ENCODE results near the gene THBD.

THBD gene

DNA sequence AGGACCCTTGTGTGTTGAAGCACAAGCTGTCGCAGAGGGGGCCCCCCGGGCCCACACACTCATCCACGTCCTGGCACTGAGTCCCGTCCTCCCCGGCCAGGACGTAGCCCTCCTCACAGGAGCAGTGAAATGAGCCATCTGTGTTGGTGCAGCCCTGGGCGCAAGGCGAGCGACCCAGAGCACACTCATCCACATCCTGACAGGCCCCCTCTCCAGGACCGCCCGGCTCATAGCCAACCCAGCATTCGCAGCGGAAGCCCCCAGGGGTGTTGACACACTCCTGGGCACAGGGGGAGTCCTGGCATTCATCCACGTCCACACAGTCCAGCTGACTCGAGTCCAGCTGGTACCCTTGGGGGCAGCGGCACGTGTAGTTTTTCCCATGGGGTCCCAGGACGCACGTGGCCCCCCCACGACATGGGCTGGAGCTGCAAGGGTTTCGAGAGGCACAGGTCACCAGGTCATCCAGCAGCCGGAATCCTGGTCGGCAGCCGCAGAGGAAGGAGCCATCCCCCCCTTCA is 35.4 kb upstream of the THBD start:
- no peak for DNase-seq (ENCODE audit: low read depth)
- H3K4me3 ChIP-seq (ENCODE audit: low read depth, low read length): no peak overlapping the region
- TF ChIP-seq, protein P1, sequence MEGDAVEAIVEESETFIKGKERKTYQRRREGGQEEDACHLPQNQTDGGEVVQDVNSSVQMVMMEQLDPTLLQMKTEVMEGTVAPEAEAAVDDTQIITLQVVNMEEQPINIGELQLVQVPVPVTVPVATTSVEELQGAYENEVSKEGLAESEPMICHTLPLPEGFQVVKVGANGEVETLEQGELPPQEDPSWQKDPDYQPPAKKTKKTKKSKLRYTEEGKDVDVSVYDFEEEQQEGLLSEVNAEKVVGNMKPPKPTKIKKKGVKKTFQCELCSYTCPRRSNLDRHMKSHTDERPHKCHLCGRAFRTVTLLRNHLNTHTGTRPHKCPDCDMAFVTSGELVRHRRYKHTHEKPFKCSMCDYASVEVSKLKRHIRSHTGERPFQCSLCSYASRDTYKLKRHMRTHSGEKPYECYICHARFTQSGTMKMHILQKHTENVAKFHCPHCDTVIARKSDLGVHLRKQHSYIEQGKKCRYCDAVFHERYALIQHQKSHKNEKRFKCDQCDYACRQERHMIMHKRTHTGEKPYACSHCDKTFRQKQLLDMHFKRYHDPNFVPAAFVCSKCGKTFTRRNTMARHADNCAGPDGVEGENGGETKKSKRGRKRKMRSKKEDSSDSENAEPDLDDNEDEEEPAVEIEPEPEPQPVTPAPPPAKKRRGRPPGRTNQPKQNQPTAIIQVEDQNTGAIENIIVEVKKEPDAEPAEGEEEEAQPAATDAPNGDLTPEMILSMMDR (IDR thresholded peaks at IDR 0.05; ENCODE audit: low read depth, low read length, missing control alignments): no peak

DNA sequence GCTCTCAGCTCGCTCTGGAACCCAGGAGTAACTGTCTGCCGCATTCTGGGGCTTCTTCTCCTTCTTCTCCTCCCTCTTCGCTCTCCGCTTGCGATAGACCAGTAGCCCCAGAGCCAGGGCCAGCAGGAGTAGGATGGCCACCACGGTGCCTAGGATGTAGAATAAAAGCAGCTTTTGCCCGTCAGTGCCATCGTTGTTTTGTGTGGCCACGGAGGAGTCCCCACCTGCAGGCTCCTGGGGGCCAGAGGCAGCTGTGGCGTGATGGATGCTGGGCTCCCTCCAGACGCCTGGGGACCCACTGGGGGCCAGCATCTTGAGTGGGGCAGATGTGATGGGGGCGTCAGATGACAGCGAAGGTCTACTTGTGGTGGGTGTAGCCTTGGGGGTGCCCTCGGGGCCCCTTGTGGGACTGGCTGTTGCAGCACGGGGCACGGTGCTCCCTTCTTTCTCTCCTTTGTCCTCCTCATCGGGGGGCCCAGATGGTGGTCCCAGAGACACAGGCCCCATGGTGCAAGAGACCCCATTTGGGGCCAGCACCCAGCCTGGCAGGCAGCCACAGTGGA is 34.9 kb upstream of the THBD start:
- no peak overlapping the region for H3K4me3 ChIP-seq (ENCODE audit: low read depth, low read length)
- DNase-seq (ENCODE audit: low read depth): no peak
- TF ChIP-seq, protein P1 (IDR thresholded peaks at IDR 0.05; ENCODE audit: low read depth, low read length, missing control alignments): no peak

DNA sequence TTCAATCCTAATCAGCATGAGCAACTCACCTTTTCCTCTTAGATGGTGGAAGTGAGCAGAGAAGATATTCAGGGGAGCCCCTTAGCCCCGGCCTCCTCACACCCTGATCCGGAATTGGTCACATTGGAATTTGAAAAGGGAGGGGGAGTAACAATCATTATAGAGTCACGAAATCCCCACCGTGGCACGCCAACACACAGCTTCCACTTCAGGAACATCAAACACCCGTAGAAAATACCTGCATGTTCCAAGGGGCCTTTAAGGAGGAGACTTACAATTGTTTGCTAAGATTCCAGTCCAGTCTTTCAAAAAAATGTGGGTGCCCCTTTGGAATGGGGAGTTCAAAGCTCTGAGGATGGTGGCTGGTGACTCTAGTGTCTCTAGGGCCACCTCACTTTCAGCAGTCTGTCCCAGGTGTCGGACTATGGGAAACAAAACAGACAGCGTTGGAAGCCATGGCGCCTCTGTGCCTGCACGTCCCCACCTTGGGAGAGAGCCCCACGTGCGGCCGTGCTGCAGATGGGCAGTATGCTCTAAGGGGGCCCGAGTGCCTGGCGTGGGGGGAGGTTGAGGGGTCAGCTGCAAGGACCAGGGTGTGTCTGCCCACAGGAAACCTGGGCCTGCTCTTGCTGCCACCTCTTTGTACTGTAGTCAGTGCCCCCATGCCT is 34.2 kb upstream of the THBD start:
- no peak overlapping the region for H3K4me3 ChIP-seq (ENCODE audit: low read depth, low read length)
- no peak for DNase-seq (ENCODE audit: low read depth)
- TF ChIP-seq, protein P1 (IDR thresholded peaks at IDR 0.05; ENCODE audit: low read depth, low read length, missing control alignments): no peak

DNA sequence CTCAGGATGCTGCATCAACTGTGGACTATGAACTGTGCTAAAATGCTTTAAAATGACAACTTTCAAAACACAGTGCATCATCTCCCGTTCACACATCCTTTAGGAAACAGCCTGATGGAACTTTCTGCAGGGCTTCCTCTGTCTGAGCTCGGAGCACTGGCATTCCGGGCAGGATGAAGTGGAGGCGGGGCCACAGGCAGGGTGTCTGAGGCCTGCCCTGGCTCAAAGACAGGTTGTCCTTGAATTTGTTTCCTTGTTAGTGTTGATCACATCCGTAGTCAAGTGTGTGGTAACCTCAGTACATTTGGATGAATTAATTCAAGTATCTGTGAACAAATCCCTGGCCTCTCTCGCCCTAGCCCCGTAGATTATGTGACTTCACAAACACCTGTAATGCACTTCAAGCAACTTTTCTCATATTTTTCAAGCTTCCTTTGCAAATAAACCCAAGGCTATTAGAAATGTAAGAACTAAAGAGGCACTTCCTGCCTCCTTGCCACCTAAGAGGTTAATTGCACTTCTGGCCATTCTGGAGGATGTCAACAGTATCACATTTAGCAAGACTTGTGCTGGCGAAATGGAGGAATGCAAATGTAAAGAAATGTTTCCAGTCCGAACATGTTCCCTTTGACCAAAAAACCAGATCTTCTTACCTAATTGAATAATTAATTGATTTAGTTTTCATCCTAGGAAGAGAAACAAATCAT is 33.5 kb upstream of the THBD start:
- no peak for DNase-seq (ENCODE audit: low read depth)
- no peak overlapping the region for H3K4me3 ChIP-seq (ENCODE audit: low read depth, low read length)
- TF ChIP-seq, protein P1 (IDR thresholded peaks at IDR 0.05; ENCODE audit: low read depth, low read length, missing control alignments): no peak

DNA sequence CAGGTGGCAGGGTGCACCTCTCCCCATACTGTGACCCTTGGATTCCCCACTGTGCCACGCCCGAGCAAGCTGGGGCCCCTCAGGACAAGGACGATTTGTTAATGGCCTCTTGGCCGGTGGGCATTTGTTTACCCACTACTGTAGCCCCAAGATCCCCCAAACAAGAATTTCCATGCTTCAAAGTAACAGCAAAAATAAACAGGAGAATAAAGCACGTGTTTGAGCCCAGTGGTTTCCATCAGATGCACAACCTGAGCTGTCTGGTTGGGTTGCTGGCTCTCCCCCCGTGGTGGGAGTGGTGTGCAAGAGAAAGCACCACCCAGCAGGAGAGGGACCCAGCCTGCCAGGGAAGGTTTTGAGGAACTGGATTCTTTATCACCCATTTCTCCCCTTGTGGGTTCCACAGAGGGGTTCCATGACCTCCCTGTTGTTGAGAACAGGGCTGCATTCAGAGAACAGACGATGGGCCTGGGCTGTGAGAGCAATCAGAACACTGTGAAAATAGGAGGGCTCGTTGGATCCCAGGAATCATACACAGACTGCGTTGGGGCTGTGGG is 31.9 kb upstream of the THBD start:
- TF ChIP-seq, protein P1 (IDR thresholded peaks at IDR 0.05; ENCODE audit: low read depth, low read length, missing control alignments): no peak
- H3K4me3 ChIP-seq (ENCODE audit: low read depth, low read length): no peak overlapping the region
- DNase-seq (ENCODE audit: low read depth): no peak

DNA sequence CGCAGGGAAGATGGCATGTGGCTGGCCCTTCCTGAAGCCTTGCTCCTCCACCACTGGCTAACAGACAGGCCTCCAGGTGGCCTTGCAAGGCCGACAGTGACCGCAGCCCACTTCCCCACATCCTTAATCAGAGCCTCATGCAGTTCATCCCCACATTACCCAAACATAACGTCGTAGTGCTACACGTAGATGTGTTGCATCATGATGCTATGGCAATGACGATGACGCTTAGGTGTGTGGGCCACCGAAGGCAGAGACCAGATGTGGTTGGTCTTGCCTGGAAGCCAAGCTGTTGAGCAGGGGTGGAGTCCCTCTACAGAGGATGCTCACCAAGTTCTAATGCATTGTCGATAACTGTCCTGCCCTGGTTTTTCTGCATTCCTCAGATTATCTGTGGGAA is 31.0 kb upstream of the THBD start:
- no peak overlapping the region for H3K4me3 ChIP-seq (ENCODE audit: low read depth, low read length)
- TF ChIP-seq, protein P1 (IDR thresholded peaks at IDR 0.05; ENCODE audit: low read depth, low read length, missing control alignments): no peak
- DNase-seq (ENCODE audit: low read depth): no peak
